K562 (cell line): Measurements from ENCODE around the gene FZD1. TPM values are rescaled to one million over a fixed set of nuclear protein-coding genes. Genes with fewer than 3 reads are reported as not detected.

Source experiments
- BMI1 ChIP-seq: fragments of 150-350 bp; IDR thresholded peaks from 2 replicates; pipeline ENCODE4 v1.6.1; 2014; ENCODE audit warnings: low read length
- CBX3 ChIP-seq, 2 experiments: IDR thresholded peaks; 1 replicate in 1 of 2; 2 replicates in 1 of 2; pipeline ENCODE4 v1.6.1; 2012; ENCODE audit warnings: inconsistent platforms in 2 of 2, low read length in 2 of 2, borderline replicate concordance in 1 of 2, control low read depth in 1 of 2
- CEBPB ChIP-seq: fragments of 450-650 bp; IDR thresholded peaks from 2 replicates; pipeline ENCODE4 v1.6.1; 2016; ENCODE audit warnings: missing genetic modification characterization, missing compliant biosample characterization
- CREB5 ChIP-seq: fragments of 250-450 bp; sonication (Bioruptor Pico); IDR thresholded peaks from 2 replicates; pipeline ENCODE4 v1.5.0; 2020; ENCODE audit warnings: mild to moderate bottlenecking
- E2F1 ChIP-seq: sonication (generic); formaldehyde crosslinking; IDR thresholded peaks from 2 replicates; pipeline ENCODE4 v1.8.1; 2023; ENCODE audit warnings: mild to moderate bottlenecking, missing genetic modification reagents, moderate library complexity
- FOXA1 ChIP-seq: fragments of 450-650 bp; IDR thresholded peaks from 2 replicates; pipeline ENCODE4 v1.6.1; 2016; ENCODE audit warnings: mild to moderate bottlenecking, borderline replicate concordance
- GMEB1 ChIP-seq: fragments of 250-450 bp; sonication (Bioruptor Pico); IDR thresholded peaks from 2 replicates; pipeline ENCODE4 v1.4.0; 2020; ENCODE audit warnings: mild to moderate bottlenecking
- GTF2F1 ChIP-seq: IDR thresholded peaks from 2 replicates; pipeline ENCODE4 v1.6.1; 2011; ENCODE audit warnings: low read depth, low read length, improper control_type of control experiment
- HES1 ChIP-seq: fragments of 450-650 bp; IDR thresholded peaks from 2 replicates; pipeline ENCODE4 v1.6.1; 2016; ENCODE audit warnings: low read depth, mild to moderate bottlenecking, moderate library complexity
- HNRNPK ChIP-seq: fragments of 200-400 bp; formaldehyde crosslinking; IDR thresholded peaks from one replicate; pipeline ENCODE4 v1.6.1; 2018; ENCODE audit warnings: mild to moderate bottlenecking, low read depth, low read length; ENCODE audit not compliant: poor library complexity, severe bottlenecking
- IRF9 ChIP-seq: fragments of 450-650 bp; IDR thresholded peaks from 2 replicates; pipeline ENCODE4 v1.6.1; 2016; ENCODE audit warnings: missing biosample characterization, missing genetic modification characterization
- MCM5 ChIP-seq: fragments of 450-650 bp; IDR thresholded peaks from 2 replicates; pipeline ENCODE4 v1.6.1; 2016; ENCODE audit warnings: low read depth
- MTA3 ChIP-seq: fragments of 450-650 bp; formaldehyde crosslinking; IDR thresholded peaks from 2 replicates; pipeline ENCODE4 v1.6.1; 2017; ENCODE audit warnings: mild to moderate bottlenecking, borderline replicate concordance
- SAFB2 ChIP-seq: fragments of 200-400 bp; formaldehyde crosslinking; IDR thresholded peaks from 2 replicates; pipeline ENCODE4 v1.6.1; 2018; ENCODE audit warnings: borderline replicate concordance, low read length, low read depth, moderate library complexity; ENCODE audit not compliant: severe bottlenecking
- THAP12 ChIP-seq: fragments of 250-450 bp; sonication (Bioruptor Pico); IDR thresholded peaks from 2 replicates; pipeline ENCODE4 v1.9.0; 2021; ENCODE audit warnings: mild to moderate bottlenecking, inconsistent platforms
- ZFP91 ChIP-seq: sonication (generic); formaldehyde crosslinking; IDR thresholded peaks from 2 replicates; pipeline ENCODE4 v1.8.0; 2022; ENCODE audit warnings: mild to moderate bottlenecking, missing genetic modification reagents
- ZNF165 ChIP-seq: fragments of 250-450 bp; sonication (Bioruptor Pico); IDR thresholded peaks from 2 replicates; pipeline ENCODE4 v1.4.0; 2020; ENCODE audit warnings: borderline replicate concordance
- polyA plus RNA-seq, 8 experiments: library from polyadenylated mRNA; depleted of rRNA in 4 of 8; stranded (reverse) in 5 of 8; unstranded in 3 of 8; fragments of >200 nt; fragmentation: Nextera tagmentation in 2 of 8; fragmentation: Illumina TruSeq in 1 of 8; extraction: Ambion mirVana in 2 of 8; extraction: Trizol in 1 of 8; gene quantifications; 2 replicates each; pipeline versions ENCODE4 v1.2.1 to v1.2.3, GENCODE V29; 2011 to 2014; ENCODE audit warnings: inconsistent platforms in 1 of 8, missing spikeins in 1 of 8
- total RNA-seq, 7 experiments: library from RNA; depleted of rRNA in 6 of 7; stranded (reverse); fragments of >200 nt in 6 of 7; fragmentation: Illumina TruSeq in 2 of 7; extraction: Trizol in 2 of 7; gene quantifications; 2 replicates each; pipeline versions ENCODE4 v1.2.1 to v1.2.3, GENCODE V29; 2011 to 2021; ENCODE audit warnings: low replicate concordance in 1 of 7

The FZD1 gene
- total and polyA plus RNA-seq, 9 of the 15 experiments (the other 6 are each of a cell fraction or from before 2014, with no cell fraction given), result 0.25 to 5.1 (median 1.8) TPM

GRCh38 chr7:91288208-91288824 lies 24.1 kb downstream of the FZD1 start (continued):
- TF ChIP-seq GMEB1, result no peak
- no peak for TF ChIP-seq GTF2F1
- TF ChIP-seq IRF9 (tag), result no peak
- TF ChIP-seq HNRNPK, result no peak
- TF ChIP-seq ZFP91 (CRISPR knock-in tag), result no peak
- no peak for TF ChIP-seq BMI1
- no peak for TF ChIP-seq E2F1 (CRISPR knock-in tag)
- TF ChIP-seq MTA3, result no peak
- no peak for TF ChIP-seq ZNF165
- no peak for TF ChIP-seq FOXA1
- TF ChIP-seq CEBPB (tag), result no peak
- TF ChIP-seq MCM5, result no peak
- no peak for TF ChIP-seq SAFB2
- TF ChIP-seq HES1, result no peak
- TF ChIP-seq CREB5, result no peak
- no peak for TF ChIP-seq THAP12
- TF ChIP-seq CBX3 (IDR thresholded peaks at IDR 0.05; ENCODE audit: borderline replicate concordance in 1 of 2, low read length in 2 of 2), result peak in 1 of 2 experiments; percentile 24; a peak in 1 of 3 replicates
